NCI-H510A (cell line): Measurements from ENCODE around the gene MAN1A1.
"Not testable (repeated sequence)": the region's sequence is repeated elsewhere in the genome, so short reads cannot be mapped to it uniquely, and the experiment has no call there.

Source experiments
- DNase-seq: peaks from one replicate; lab custom pipeline; 2025; lab: John Stamatoyannopoulos, UW

MAN1A1 gene

DNA sequence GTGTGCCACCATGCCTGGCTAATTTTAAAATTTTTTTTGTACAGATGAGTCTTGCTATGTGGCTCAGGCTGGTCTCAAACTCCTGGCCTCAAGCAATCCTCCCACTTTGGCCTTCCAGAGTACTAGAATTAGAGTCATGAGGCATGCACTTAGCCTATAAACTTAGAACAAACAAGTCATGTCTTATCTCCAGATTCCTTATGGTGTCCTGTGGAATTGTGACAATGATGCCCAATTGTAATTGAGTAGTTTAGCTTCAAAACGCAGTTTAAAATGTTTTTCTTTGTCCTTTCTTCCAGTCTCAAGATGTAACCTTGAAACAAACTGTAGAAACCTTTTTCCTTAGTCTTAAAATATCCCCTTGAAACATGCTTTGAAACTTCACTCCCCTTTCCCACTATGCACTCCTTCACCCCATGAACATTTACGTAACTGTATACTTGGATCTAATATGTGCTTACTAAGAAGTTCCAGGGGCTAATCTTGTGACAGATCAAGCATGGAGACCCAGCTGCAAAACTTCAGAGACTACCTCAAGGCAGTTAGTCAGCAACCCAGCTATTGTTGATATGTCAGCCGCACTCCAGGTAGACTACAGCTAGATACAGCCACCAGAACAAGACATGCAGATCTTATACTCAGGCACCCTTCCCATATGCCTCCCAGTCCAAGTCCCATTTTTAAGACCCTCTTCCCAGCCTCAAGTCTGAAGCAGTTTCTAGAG is 46.2 kb downstream of the MAN1A1 start:
- DNase-seq: no peak

GRCh38 chr6:119301429-119301828 is 48.1 kb downstream of the MAN1A1 start:
- no peak for DNase-seq

DNA sequence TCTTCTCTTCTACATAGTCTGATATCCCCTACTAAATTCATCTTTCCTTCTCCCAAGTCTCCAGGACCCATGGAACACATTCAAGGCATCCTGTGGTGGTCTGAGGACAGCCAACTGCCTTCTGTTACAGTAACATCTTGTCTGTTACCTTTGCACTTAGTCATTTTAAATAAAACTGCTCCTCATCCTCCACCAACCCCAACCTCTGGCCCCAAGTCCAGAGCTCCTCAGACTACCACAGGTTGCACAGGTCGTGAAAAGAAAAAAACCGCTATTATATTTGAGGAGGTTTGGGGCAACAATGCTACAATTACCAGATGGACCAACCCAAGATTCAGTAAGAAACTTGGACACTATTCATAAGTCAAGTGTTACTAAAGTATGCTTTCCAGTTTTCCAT is 49.9 kb downstream of the MAN1A1 start:
- DNase-seq: no peak

- no peak for DNase-seq
Observed at GRCh38 chr6:119297049-119297448, 52.5 kb downstream of the MAN1A1 start.

GRCh38 chr6:119296036-119297035 is 53.2 kb downstream of the MAN1A1 start:
- no peak for DNase-seq

GRCh38 chr6:119294984-119295383 is 54.6 kb downstream of the MAN1A1 start:
- no peak for DNase-seq

DNA sequence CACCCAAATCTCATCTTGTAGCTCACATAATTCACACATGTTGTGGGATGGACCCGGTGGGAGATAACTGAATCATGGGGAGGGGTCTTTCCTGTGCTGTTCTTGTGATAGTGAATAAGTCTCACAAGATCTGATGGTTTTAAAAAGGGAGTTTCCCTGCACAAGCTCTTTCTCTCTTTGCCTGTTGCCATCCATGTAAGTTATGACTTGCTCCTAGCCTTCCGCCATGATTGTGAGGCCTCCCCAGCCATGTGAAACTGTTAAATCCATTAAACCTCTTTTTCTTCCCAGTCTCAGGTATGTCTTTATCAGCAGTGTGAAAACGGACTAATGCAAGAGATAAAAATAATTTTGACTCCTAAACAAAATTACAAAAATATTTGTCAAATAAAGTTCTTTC is 58.5 kb downstream of the MAN1A1 start:
- not testable (repeated sequence) for DNase-seq

DNA sequence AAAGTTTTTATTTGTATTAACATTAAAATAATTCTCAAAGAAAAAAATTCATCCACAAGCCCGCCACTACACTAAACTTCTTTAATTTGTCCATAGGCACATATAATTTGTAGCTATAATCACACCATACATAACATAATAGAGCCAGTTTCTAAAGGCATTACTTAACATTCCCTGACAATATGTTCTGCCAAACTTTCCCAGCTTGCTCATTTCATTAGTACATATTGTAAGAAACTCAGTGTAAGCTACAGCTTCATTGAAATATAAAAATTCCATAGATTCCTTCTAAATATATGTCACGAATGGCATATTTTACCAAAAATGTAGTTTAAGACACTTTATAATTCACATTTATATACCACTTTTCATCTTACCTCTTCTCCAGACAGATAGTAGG is 59.3 kb downstream of the MAN1A1 start:
- no peak for DNase-seq

- no peak for DNase-seq
Observed at GRCh38 chr6:119289651-119290050, 59.9 kb downstream of the MAN1A1 start.

DNA sequence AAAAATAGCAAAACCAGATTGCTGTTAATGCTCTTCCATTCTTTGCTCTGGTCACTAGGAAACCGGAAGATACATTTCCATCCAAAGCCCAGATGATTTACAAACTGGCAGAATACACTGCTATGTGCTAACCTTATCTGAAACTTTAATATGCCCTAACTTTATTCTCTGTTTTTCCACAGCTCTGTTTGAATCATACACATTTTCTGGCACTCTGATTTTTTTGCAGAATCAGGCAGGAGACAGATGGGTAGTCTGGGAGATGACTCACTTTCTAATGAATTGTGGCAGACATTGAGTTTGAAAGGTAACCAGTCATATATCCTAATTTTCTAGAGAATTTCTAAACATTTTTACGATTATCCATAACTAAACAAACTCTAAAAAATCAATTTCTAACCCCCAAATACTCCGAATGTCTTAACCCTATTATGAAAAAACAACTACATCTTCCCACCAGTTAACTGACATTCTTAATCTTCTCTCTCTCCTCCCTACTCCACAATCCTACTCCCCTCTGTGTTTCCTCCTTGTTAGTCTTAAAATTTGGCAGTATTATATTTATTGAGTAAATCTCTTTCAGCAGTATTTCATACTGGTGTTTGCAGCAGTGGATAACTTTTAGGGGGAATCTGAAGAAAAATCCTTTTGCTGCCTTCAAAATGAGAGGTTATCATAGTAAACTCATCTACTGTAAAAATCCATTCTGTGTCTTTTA is 63.5 kb downstream of the MAN1A1 start:
- no peak for DNase-seq

DNA sequence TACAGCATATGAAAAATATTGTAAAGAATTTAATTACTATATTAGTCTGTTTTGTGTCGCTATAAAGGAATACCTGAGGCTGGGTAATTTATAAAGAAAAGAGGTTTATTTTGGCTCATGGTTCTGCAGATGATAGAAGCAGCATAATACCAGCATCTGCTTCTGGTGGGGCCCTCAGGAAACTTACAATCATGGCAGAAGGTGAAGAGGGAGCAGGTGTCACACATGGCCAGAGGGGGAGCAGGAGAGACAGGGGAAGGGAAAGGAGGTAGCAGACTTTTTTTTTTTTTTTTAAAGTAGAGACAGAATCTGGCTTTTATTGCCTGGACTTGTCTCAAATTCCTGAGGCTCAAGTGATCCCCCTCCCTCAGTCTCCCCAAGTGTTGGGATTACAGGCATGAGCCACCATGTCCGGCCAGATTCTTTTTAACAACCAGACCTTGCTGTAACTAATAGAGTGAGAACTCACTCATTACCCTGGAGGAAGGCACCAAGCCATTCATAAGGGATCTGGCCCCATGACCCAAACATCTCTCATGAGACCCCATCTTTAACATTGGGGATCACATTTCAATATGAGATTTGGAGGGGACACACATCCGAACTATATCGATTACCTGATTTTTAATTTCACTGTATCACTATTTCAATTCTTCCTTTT is 64.6 kb downstream of the MAN1A1 start:
- DNase-seq: no peak

- DNase-seq: no peak
Observed at GRCh38 chr6:119283979-119284545, 65.5 kb downstream of the MAN1A1 start.

GRCh38 chr6:119283214-119283613 is 66.3 kb downstream of the MAN1A1 start:
- DNase-seq: no peak

- DNase-seq: no peak
Observed at GRCh38 chr6:119280668-119281067, 68.9 kb downstream of the MAN1A1 start.

DNA sequence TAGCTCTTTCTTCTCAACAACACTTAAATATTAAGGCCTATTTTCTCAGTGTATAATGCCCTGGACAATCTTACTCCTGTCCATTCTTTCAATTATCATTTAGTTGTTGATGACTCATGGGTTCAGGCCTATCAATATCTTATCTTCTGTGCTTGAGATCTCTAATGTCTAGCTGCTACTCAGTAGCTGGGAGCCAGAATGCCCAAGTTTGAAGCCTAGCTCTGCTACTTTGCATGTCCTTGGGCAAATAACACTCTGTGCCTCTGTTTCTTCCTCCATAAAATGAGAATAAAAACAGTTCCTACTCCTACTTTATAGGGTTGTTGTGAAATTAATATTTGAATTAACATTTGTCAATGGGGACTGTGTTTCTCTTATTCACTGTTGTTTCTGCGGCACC is 69.5 kb downstream of the MAN1A1 start:
- no peak for DNase-seq

DNA sequence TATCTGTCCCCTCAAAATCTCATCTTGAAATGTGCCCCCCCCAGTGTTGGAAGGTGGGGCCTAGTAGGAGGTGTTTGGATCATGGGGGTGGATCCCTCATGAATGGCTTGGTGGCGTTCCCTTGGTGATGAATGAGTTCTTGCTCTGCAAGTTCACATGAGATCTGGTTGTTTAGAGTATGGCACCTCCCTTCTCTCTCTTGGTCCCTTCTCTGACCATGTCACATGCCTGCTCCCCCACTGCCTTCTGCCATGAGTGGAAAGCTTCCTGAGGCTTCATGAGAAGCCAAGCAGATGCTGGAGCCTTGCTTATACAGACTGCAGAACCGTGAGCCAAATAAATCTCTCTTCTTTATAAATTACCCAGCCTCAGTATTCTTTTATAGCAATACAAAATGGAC is 70.9 kb downstream of the MAN1A1 start:
- no peak for DNase-seq

DNA sequence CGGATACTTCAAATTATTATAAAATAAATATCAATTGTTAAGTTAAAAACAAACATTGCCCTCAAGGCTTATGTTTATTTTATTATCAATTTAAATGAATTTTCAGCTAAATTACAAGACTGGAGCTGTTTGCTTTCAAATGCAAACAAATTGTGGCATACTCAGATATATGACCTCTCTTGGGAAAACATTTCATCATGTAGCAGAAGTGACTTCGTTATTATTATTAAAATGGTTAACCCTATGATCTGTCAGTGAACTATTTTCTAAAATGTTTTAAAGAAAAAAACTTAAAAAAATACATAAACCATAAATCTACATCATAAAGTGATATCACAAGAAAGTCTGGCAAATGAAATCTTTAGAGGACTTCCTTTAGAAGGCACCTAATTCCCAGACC is 72.5 kb downstream of the MAN1A1 start:
- DNase-seq: no peak

DNA sequence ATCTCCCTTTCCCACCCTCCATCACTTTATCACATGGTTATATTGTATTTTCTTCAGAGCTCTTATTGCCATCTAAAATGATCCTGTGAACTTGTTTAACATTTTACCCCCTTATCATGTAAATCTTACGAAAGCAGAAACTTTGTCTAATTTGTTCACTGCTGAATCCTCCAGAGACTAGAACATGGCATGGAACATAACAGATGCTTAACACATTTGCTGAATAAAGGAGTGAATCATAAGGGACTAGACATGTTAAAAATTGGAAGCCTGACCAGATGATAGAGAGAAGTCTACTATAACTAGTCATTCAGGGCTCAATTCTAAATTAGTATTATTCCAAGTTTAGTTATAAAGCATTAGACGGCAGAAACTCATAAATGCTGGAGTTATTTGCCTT is 73.3 kb downstream of the MAN1A1 start:
- DNase-seq: no peak

DNA sequence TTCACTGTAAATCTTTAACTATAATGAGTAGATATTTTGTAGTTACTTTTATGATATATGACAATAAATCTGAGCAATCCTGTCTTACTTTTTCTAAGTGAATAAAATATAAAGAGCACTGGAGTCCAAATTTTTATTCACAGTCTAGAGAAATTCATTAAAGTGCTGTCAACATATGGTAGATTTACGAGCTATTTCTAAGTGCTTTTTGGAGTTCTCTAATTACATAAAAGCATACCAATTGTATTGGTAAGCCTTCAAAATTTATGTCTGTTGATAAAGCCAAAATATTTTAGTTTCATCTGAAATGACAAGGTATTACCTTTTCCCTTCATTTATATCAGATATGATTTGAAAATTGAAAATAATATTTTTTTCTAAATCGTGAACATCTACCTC is 75.4 kb downstream of the MAN1A1 start:
- DNase-seq: no peak

DNA sequence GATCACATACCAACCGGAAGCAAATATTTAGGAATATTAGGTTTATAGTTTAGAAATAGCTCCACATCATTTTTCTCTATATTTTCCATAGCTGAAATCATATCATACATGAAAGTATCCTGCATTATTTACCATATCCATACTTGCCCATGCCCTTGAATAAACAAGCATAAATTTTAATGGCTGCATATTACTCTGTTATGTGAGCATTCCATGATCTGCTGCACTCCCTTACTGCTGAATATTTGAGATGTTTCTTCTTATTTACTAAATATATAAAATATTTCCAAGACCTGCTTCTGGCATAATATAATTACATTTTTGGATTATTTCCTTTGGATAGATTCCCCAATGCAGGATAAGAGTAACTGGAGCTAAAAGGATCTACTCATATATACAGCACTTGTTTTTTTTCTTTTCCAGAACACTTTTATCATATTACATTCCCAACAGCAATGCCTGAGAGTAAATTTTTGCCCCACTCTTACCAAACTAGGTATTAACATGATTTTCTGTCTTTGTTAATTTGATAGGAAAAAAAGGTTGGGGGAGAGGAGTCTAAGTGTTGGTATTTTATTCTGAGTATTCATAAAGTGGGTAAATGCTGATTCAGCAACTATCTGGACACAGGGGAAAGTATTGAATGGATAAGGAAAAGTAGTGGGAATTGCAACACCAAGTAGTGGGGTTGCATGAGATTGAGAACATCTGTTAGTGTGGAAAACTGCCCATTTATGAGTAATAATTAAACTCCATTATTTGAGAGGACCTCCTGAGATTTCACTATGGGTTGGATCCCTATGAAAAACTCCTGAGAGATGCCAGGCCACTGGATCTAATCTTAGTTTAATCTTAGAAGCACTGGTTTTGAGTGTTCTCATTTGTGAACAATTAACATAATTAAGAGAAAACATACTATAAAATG is 76.0 kb downstream of the MAN1A1 start:
- no peak for DNase-seq

DNA sequence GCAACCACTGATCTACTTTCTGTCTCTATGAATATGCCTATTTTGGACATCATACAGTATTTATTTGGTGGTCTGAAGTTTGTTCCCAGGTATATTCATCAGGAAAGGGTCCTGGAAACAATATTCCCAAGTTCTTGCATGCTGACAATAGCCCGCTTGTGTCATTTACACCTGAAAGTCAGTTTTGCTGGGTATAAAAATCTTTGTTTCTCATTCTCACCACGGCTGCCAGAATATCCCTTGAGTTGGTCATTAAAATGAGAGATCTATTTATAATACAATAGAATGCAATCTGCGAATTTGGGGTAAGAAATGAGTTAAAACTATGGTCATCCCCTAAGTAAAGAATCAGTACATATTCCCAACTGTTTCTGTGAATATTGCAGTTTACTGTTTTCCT is 79.0 kb downstream of the MAN1A1 start:
- no peak for DNase-seq
